Midbrain (tissue), 1 donor: ENCODE data around the gene MALAT1.
"Not testable (repeated sequence)": the region's sequence is repeated elsewhere in the genome, so short reads cannot be mapped to it uniquely, and the experiment has no call there.

Source experiments
- DNase-seq: peaks from one replicate; lab custom pipeline; 2025; lab: John Stamatoyannopoulos, UW

MALAT1 gene

GRCh38 chr11:65498042-65498726, 661 bp upstream of the MALAT1 start:
- DNase-seq, result no peak

GRCh38 chr11:65498727-65498976, 193 bp upstream of the MALAT1 start:
- DNase-seq, result no peak

GRCh38 chr11:65499713-65500386, 1.0 kb downstream of the MALAT1 start:
- DNase-seq, result no peak

GRCh38 chr11:65500387-65501185, 1.7 kb downstream of the MALAT1 start:
- DNase-seq, result no peak

- no peak for DNase-seq
These were observed 2.3 kb downstream of the MALAT1 start for GRCh38 chr11:65501186-65501471.

GRCh38 chr11:65501472-65502273, 2.8 kb downstream of the MALAT1 start:
- DNase-seq, result no peak

GRCh38 chr11:65502274-65502554, 3.4 kb downstream of the MALAT1 start:
- DNase-seq, result no peak

GRCh38 chr11:65502555-65503367, 3.9 kb downstream of the MALAT1 start:
- DNase-seq, result no peak

GRCh38 chr11:65503368-65503948, 4.6 kb downstream of the MALAT1 start:
- DNase-seq, result no peak

- no peak for DNase-seq
These were observed 5.3 kb downstream of the MALAT1 start for GRCh38 chr11:65503949-65504673.

- no peak for DNase-seq
These were observed 6.0 kb downstream of the MALAT1 start for GRCh38 chr11:65504674-65505465.

GRCh38 chr11:65505466-65506289, 6.8 kb downstream of the MALAT1 start:
- DNase-seq, result no peak

GRCh38 chr11:65506290-65506771, 7.5 kb downstream of the MALAT1 start:
- DNase-seq, result no peak

GRCh38 chr11:65506772-65507505, 8.1 kb downstream of the MALAT1 start:
- no peak for DNase-seq

- DNase-seq, result not testable (repeated sequence)
These were observed 13.5 kb downstream of the MALAT1 start for GRCh38 chr11:65512311-65512710.

GRCh38 chr11:65516135-65516968, 17.5 kb downstream of the MALAT1 start:
- peak; percentile 4 for DNase-seq

GRCh38 chr11:65518941-65519549, 20.2 kb downstream of the MALAT1 start:
- DNase-seq, result not testable (repeated sequence)
